ENCODE results near the gene HNRNPA3.
"Not testable (repeated sequence)": the region's sequence is repeated elsewhere in the genome, so short reads cannot be mapped to it uniquely, and the experiment has no call there.

GRCh38 chr2:177179671-177180070 lies 32.9 kb upstream of the HNRNPA3 start:
- TF ChIP-seq ZNF274 (IDR thresholded peaks at IDR 0.05; ENCODE audit: low read depth, low read length); SUZ12 (IDR thresholded peaks at IDR 0.05; ENCODE audit: extremely low read depth, insufficient read depth, insufficient read length): not testable (repeated sequence)
